PC-9 (cell line): ENCODE results near the gene FAM32A. TPM values are rescaled to one million over a fixed set of nuclear protein-coding genes. Genes with fewer than 3 reads are reported as not detected.

Experiments used
- BruUV-seq: library from RNA; stranded (reverse); fragments of 400-500 nt; replicated peaks from 2 replicates; lab custom pipeline; 2021; lab: Mats Ljungman, UMichigan
- CTCF ChIA-PET: fragments of 300-600 bp; sonication (Branson Sonifier 250); formaldehyde crosslinking; loops from one replicate; lab custom pipeline; 2022; ENCODE audit warnings: antibody characterized with exemption; lab: Charles Lee
- POLR2A ChIA-PET: fragments of 300-600 bp; sonication (Branson Sonifier 250); formaldehyde crosslinking; loops from one replicate; lab custom pipeline; 2022; ENCODE audit warnings: antibody characterized with exemption; ENCODE audit not compliant: unreplicated experiment; lab: Charles Lee
- DNase-seq, 2 experiments: peaks; one replicate each; pipeline versions ENCODE4 v3.0.0 to v3.0.0-alpha.2; 2015 to 2022; ENCODE audit warnings: mixed read lengths in 1 of 2
- H2AFZ ChIP-seq: fragments of 200-600 bp; sonication (generic); 2 replicates; pipeline ENCODE4 v1.8.1; 2017; ENCODE audit warnings: antibody characterized with exemption
- H3F3A ChIP-seq: fragments of 200-600 bp; sonication (generic); 2 replicates; pipeline ENCODE4 v1.8.1; 2017; ENCODE audit warnings: antibody characterized with exemption, mild to moderate bottlenecking, low read depth; ENCODE audit not compliant: insufficient read depth
- H3K27ac ChIP-seq: fragments of 200-600 bp; sonication (generic); 2 replicates; pipeline ENCODE4 v1.6.1; 2016; ENCODE audit warnings: mixed run types
- H3K27me3 ChIP-seq: fragments of 200-600 bp; sonication (generic); 2 replicates; pipeline ENCODE4 v1.6.1; 2016; ENCODE audit warnings: low read depth, mixed run types; ENCODE audit not compliant: insufficient read depth
- H3K36me3 ChIP-seq: fragments of 200-600 bp; sonication (generic); 2 replicates; pipeline ENCODE4 v1.6.1; 2016; ENCODE audit warnings: low read depth, mixed run types
- H3K4me1 ChIP-seq: fragments of 200-600 bp; sonication (generic); replicated peaks from 2 replicates; pipeline ENCODE4 v1.6.1; 2016; ENCODE audit warnings: mixed run types; ENCODE audit not compliant: insufficient read depth
- H3K4me2 ChIP-seq: fragments of 200-600 bp; sonication (generic); 2 replicates; pipeline ENCODE4 v1.6.1; 2017; ENCODE audit warnings: mixed run types
- H3K4me3 ChIP-seq: fragments of 200-600 bp; sonication (generic); 2 replicates; pipeline ENCODE4 v1.6.1; 2016; ENCODE audit warnings: mixed run types
- H3K79me2 ChIP-seq: fragments of 200-600 bp; sonication (generic); 2 replicates; pipeline ENCODE4 v1.6.1; 2017; ENCODE audit warnings: low read depth, mixed run types
- H3K9me2 ChIP-seq: fragments of 200-600 bp; sonication (generic); 2 replicates; pipeline ENCODE4 v1.8.1; 2017; ENCODE audit warnings: mild to moderate bottlenecking; ENCODE audit not compliant: insufficient read depth
- H3K9me3 ChIP-seq: fragments of 200-600 bp; sonication (generic); 2 replicates; pipeline ENCODE4 v1.8.1; 2016; ENCODE audit warnings: low read depth; ENCODE audit not compliant: insufficient read depth
- H4K20me1 ChIP-seq: fragments of 200-600 bp; sonication (generic); 2 replicates; pipeline ENCODE4 v1.8.1; 2017; ENCODE audit not compliant: insufficient read depth
- CTCF ChIP-seq: fragments of 200-600 bp; sonication (generic); conservative IDR thresholded peaks from 2 replicates; pipeline ENCODE4 v1.6.1; 2017; ENCODE audit warnings: mixed run types, antibody characterized with exemption, mild to moderate bottlenecking, moderate library complexity
- EZH2 ChIP-seq: fragments of 200-600 bp; sonication (generic); IDR thresholded peaks from 2 replicates; pipeline ENCODE4 v1.8.0; 2017; ENCODE audit warnings: antibody characterized with exemption, low read depth
- intact Hi-C: fragments of 100-400 bp; cut with micrococcal nuclease; formaldehyde crosslinking; loops from one replicate; pipeline ENCODE4 v1.10.0; 2022; ENCODE audit not compliant: unreplicated experiment
- total RNA-seq: library from RNA; stranded (reverse); gene quantifications from 2 replicates; pipeline ENCODE4 v1.2.3, GENCODE V29; 2021

The FAM32A gene
- total RNA-seq, 1 experiment from 2014 or later: 66.5 TPM

GRCh38 chr19:16160943-16161560 lies 24.2 kb upstream of the FAM32A start:
- peak overlapping the region; percentile 73 for H3K4me2 ChIP-seq
- no peaks in the 10 kb centered on the region for H3K9me3 ChIP-seq
- BruUV-seq: TSS peak; percentile 67
- H3K27ac ChIP-seq: peak overlapping the region; percentile 98
- peaks cover 44% of the 10 kb centered on the region for H3K4me1 ChIP-seq
- POLR2A ChIA-PET: interaction anchor here (0.5 to 1.0 kb wide), 5 partner anchors 18 to 325 kb away, joined by 3 to 9 read pairs (median 3); partner anchors contain the start of gene HSH2D
- no peaks in the 10 kb centered on the region for H3K79me2 ChIP-seq
- peak; percentile 49 to 96 for DNase-seq
- no peak overlapping the region for H2AFZ ChIP-seq
- H3K4me3 ChIP-seq: peak overlapping the region; percentile 45; the same call in 1 of the 2 replicates
- intact Hi-C loops: no loop called here
- CTCF ChIA-PET: interaction anchor here (1.0 kb wide), 1 partner anchor 17 kb away, joined by 3 read pairs; the partner anchor contains the start of gene HSH2D
- H4K20me1 ChIP-seq: no peaks in the 10 kb centered on the region
- no peaks in the 10 kb centered on the region for H3K9me2 ChIP-seq
- no peaks in the 10 kb centered on the region for H3K36me3 ChIP-seq
- H3F3A ChIP-seq: peaks cover 41% of the 10 kb centered on the region
- TF ChIP-seq EZH2 (no peak), CTCF (no peak)
- H3K27me3 ChIP-seq: no peaks in the 10 kb centered on the region

- no TSS peak for BruUV-seq
- DNase-seq: peak; percentile 56 to 98
- no peak overlapping the region for H2AFZ ChIP-seq
- H3K27ac ChIP-seq: peak overlapping the region; percentile 98
- H3K4me1 ChIP-seq: peaks cover 44% of the 10 kb centered on the region
- ChIA-PET POLR2A (interaction anchor here (0.5 to 0.6 kb wide), 4 partner anchors 68 to 1593 kb away, joined by 3 to 7 read pairs (median 3); no protein-coding TSS in a partner anchor), CTCF (interaction anchor here (0.6 to 1.0 kb wide), 3 partner anchors 10 to 136 kb away, joined by 3 to 5 read pairs (median 3); partner anchors contain the start of gene HSH2D)
- H4K20me1 ChIP-seq: no peaks in the 10 kb centered on the region
- H3K4me2 ChIP-seq: peak overlapping the region; percentile 73
- no peaks in the 10 kb centered on the region for H3K27me3 ChIP-seq
- H3K9me2 ChIP-seq: no peaks in the 10 kb centered on the region
- H3F3A ChIP-seq: peaks cover 41% of the 10 kb centered on the region
- intact Hi-C loops: no loop called here
- TF ChIP-seq CTCF: no peak
- TF ChIP-seq EZH2: no peak
- H3K4me3 ChIP-seq: no peak overlapping the region
- no peaks in the 10 kb centered on the region for H3K36me3 ChIP-seq
- no peaks in the 10 kb centered on the region for H3K79me2 ChIP-seq
- no peaks in the 10 kb centered on the region for H3K9me3 ChIP-seq
Observed at GRCh38 chr19:16161840-16162239, 23.4 kb upstream of the FAM32A start.

GRCh38 chr19:16164222-16164890 lies 20.9 kb upstream of the FAM32A start:
- no peak overlapping the region for H3K4me3 ChIP-seq
- BruUV-seq: no TSS peak
- H3K9me3 ChIP-seq: no peaks in the 10 kb centered on the region
- no peaks in the 10 kb centered on the region for H3K79me2 ChIP-seq
- no peaks in the 10 kb centered on the region for H3K9me2 ChIP-seq
- H3K4me2 ChIP-seq: no peak overlapping the region
- no peaks in the 10 kb centered on the region for H3K36me3 ChIP-seq
- H4K20me1 ChIP-seq: no peaks in the 10 kb centered on the region
- intact Hi-C loops: no loop called here
- ChIA-PET POLR2A (no interaction called here), CTCF (interaction anchor here (0.6 kb wide), 1 partner anchor 15 kb away, joined by 3 read pairs; no protein-coding TSS in a partner anchor)
- no peaks in the 10 kb centered on the region for H3K27me3 ChIP-seq
- H2AFZ ChIP-seq: no peak overlapping the region
- H3K27ac ChIP-seq: peak overlapping the region; percentile 98
- H3F3A ChIP-seq: peaks cover 49% of the 10 kb centered on the region
- no peak for DNase-seq
- TF ChIP-seq CTCF: no peak
- TF ChIP-seq EZH2: no peak
- H3K4me1 ChIP-seq: peaks cover 56% of the 10 kb centered on the region
